Measurements from ENCODE around the gene ANKS1B.

GRCh38 chr12:99019798-99020197 lies 964.9 kb downstream of the ANKS1B start:
- TF ChIP-seq ZNF274 (IDR thresholded peaks at IDR 0.05; ENCODE audit: low read depth, low read length) (no peak), YY1 (IDR thresholded peaks at IDR 0.05; ENCODE audit: insufficient read depth, insufficient read length) (no peak), SUZ12 (IDR thresholded peaks at IDR 0.05; ENCODE audit: extremely low read depth, insufficient read depth, insufficient read length) (no peak)
